Hindlimb muscle (tissue), 1 donor: ENCODE results near the gene AGPS. TPM values are rescaled to one million over a fixed set of nuclear protein-coding genes. Genes with fewer than 3 reads are reported as not detected.
"Not testable (repeated sequence)": the region's sequence is repeated elsewhere in the genome, so short reads cannot be mapped to it uniquely, and the experiment has no call there.

Experiments used
- DNase-seq: peaks from one replicate; pipeline ENCODE4 v3.0.0-alpha.2; 2013
- polyA plus RNA-seq: library from polyadenylated mRNA; unstranded; fragments of 120-200 nt; gene quantifications from one replicate; pipeline ENCODE4 v1.2.1, GENCODE V29; 2013; ENCODE audit not compliant: insufficient read length

Gene AGPS
- 27.5 TPM for polyA plus RNA-seq

DNA sequence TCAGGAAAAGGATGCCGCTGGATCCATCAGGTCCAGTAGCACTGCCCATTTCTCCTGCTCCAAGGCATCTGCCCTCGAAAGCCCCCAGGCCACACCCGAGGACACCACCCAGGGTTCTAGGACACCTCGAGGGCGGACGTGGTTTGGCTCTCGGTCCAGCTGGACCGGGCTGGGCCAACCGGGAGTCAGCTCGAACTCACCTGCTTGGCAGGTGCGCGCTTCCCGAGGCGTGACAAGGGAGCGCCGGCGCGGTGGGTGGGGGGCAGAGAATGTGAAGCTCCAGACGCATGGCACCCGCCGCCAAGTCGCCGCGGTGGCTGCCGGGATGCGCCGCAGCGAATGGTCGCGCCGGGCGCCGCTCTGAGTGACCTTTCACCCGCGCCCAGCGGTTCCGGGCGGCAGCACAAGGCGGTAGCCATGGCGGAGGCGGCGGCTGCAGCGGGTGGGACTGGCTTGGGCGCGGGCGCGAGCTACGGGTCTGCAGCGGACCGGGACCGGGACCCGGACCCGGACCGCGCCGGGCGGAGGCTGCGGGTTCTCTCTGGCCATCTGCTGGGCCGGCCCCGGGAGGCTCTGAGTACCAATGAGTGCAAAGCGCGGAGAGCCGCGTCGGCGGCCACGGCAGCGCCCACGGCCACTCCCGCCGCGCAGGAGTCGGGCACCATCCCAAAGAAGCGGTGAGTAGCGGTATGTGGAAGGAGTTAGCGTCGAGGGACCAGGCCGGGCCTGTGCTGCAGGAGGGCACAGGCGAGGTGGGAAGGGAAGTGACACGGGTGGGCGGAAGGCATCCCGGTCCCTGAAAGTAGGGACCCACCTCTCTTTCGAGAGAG lies at the start of gene AGPS:
Gene AGPS (plus strand): TSS at position 401 of the 830 bp plus-strand sequence. CDS start 17 bp downstream, at position 418.
- peak; percentile 71 for DNase-seq

DNA sequence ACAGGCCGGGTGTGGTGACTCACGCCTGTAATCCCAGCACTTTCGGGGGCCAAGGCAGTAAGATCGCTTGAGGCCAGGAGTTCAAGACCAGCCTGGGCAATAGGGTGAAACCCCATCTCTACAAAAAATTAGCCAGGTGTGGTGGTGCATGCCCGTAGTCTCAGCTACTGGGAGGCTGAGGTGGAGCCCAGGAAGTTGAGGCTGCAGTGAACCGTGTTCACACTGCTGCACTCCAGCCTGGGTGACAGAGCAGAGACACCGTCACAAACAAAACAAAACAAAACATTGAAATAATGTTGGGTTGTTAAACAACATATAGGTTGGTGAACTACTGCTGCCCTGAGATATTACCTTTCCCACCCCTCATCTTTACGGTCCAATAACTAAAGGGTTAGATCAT lies 48.8 kb upstream of the AGPS start:
- DNase-seq = no peak

DNA sequence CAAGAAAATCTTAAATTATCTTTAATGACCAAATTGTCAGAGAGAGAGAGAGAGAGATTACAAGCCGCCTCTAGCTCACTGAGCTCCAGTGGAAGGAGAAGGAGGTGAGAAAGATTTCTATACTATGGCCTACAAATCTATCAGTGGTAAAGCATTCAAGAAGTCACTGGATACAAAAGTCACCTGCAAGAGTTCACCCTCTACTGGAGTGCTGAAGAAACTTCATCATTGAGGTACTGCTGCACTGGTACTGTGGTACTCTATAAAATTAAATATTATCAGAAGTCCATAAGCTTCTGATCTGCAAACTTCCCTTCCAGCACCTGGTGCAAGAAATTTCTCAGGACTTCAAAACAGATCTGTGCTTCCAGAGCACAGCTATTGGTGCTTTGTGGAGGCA lies 48.3 kb upstream of the AGPS start:
- no peak for DNase-seq

DNA sequence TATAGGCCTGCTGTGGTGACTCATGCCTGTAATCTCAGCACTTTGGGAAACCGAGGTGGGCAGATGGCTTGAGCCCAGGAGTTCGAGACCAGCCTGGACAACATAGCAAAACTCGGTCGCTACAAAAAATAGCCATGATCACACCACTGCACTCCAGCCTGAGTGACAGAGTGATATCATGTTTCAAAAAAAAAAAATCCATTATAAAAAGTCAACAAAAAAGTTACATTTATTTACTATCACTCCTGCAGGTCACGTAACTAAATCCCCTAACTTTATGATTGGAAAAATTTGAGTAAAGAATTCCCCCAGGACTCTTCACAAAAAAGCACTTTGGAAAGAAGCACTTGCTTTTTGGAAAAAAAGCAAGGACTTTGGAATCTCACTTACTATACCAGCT lies 46.4 kb upstream of the AGPS start:
- no peak for DNase-seq

DNA sequence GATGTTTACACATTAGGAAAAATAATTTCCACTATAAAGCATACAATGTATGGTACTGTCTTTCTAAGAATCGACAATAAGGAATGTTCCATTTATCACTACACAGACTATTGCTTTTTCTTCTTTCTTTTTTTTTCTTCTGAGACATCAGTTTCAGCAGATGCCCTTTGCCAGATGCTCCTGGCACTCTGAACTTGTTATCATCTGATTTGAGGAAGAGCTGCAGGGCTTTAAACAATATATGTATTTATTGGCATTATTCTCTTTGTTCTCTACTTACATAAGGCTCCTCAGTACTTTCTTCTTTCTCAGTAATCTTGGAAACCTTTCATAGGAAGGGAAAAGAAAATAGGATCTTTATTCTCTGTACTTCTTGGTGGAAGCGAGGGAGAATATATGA lies 45.0 kb upstream of the AGPS start:
- no peak for DNase-seq

DNA sequence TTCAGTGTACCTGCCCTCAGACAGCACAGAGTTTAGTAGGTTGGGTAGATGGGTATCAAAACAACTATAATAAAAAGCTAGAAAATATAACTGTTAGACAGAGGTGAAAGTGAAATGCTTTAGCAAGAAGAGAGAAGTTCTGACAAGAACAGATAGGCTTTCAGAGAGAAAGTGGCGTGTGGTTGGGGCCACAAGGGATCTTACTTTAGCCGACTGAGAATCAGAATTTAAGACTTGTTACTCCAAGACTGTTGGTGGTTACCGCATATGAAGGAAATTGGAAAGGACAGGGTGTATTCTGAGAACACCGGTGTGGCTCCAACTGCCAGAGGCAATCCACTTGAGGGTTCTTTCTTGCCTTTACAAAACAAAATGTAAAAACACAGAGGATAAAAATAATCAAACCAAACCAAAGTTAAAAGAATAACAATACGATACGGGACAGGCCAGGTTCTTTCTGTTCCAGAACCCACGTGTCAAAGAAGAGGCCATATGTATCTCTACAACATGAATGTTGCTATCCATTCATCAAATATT lies 44.4 kb upstream of the AGPS start:
- no peak for DNase-seq

DNA sequence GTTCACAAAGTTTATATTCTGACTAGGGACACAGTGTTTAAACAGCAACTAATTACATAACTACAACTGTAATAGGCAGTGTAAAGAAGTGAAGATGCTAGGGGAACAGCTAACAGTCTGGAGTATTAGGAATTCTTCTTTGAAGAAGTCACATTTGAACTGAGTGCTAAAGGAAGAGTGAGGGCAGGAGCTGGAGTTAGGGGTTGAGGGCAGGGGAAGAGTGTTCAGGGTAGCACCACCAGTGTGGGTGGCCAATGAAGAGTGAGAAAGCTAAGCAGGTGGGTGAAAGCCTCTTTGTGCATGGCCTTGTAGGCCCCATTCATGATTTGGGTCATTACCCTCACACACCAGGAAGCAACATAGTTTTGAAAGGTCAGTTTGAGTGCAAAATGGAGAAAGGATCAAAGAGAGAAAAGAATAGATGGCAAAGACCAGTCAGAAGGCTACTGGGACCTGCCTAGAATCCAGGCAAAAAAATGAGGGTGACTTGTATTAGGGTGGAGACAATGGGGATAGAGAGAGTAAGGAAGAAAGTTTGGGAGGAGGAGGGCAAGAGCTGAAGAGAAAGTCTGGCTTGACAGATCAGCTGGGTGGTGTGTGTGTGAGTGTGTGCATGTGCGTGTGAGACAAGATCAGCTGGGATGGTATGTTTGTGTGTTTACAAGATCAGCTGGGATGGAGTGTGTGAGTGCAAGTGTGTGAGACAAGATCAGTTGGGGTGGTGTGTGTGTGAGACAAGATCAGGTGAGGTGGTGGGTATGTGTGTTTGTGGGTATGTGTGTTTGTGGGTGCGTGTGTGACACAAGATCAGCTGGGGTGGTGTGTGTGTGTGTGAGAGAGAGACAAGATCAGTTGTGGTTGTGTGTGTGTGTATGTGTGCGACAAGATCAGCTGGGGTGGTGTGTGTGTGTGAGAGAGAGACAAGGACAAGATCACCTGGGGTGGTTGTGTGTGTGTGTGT lies 43.6 kb upstream of the AGPS start:
- no peak for DNase-seq

DNA sequence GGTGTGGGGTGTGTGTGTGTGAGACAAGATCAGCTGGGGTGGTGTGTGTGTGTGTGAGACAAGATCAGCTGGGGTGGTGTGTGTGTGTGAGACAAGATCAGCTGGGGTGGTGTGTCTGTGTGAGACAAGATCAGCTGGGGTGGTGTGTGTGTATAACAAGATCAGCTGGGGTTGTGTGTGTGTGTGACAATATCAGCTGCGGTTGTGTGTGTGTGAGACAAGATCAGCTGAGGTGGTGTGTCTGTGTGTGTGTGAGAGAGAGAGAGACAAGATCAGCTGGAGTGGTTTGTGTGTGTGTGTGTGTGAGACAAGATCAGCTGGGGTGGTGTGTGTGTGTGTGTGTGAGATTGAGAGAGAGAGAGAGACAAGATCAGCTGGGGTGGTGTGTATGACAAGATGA lies 41.9 kb upstream of the AGPS start:
- not testable (repeated sequence) for DNase-seq

DNA sequence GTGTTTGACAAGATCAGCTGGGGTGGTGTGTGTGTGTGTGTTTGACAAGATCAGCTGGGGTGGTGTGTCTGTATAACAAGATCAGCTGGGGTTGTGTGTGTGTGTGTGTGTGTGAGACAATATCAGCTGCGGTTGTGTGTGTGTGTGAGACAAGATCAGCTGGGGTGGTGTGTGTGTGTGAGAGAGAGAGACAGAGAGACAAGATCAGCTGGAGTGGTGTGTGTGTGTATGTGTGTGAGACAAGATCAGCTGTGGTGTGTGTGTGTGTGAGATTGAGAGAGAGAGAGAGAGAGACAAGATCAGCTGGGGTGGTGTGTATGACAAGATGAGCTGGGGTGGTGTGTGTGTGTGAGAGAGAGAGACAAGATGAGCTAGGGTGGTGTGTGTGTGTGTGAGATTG lies 41.5 kb upstream of the AGPS start:
- DNase-seq = not testable (repeated sequence)

DNA sequence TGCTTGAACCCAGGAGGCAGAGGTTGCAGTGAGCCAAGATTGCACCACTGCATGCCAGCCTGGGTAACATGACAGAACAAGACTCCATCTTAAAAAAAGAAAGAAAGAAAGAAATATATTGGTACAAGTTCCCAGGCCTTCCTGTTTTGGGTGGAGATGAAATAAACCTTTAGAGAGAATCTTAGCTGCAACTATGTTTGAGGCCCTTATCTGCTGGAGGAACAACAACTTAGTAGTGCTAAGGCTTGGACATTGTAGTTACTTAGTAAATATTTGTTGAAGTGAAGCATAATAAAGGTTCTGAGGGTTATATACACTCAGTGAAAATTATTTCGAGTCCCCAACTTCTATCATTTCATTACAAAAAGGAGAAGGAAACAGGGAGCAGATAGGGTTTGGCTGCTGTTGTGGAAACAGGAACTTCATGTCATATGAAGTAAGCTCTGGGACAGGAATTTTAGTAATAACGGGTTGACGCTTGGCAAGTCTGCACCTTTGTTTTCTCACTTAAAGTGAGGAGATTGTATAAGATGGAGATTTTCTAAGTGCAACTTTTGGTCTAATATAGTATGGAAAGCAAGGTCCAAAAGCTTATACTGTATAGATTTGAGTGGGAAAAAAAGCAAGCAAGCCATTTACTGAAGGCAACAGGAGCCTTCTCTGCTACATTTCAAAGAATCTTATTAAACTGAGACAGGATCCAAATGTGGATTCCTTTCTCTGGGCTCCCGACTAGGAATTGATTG lies 40.0 kb upstream of the AGPS start:
- DNase-seq = peak; percentile 51

DNA sequence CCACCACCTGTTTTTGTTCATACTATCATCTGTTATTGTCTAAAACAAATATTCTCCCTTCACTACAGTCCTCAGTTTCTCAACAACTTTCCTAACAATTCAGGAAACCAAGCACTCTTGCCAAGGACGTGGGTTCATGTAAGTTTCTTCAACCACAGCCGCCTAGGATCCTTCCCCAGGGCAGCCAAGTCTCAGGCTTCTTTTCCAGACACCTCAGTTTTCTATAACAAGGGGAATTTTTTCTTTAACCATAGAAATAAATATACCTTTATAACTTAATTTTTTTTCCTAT lies 39.4 kb upstream of the AGPS start:
- DNase-seq = peak; percentile 42

DNA sequence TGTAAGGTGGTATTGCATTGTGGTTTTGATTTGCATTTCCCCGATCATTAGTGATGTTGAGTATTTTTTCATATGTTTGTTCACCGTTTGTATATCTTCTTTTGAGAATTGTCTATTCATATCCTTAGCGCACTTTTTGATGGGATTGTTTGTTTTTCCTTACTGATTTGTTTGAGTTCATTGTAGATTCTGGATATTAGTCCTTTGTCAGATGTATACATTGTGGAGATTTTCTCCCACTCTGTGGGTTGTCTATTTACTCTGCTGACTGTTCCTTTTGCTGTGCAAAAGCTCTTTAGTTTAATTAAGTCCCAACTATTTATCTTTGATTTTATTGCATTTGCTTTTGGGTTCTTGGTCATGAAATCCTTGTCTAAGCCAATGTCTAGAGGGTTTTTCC lies 38.0 kb upstream of the AGPS start:
- not testable (repeated sequence) for DNase-seq

DNA sequence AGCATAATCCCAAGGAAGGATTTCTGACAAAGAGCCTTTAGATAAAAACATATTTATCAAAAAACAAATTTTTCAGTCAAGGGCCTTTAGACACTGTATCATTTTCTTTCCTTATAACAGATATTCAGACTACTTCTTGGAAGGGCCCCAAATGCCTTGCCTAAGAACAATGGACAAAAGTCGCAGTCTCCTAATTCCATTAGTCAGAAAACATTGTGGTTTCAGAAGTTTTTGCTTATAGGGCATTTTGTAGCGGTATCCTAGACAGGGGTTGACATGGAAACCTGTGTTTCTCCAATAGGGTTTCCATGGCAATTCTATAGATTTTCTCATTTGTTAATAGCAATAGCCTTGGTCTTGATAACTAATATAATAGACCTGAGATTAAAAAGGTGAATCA lies 36.7 kb upstream of the AGPS start:
- DNase-seq = no peak

DNA sequence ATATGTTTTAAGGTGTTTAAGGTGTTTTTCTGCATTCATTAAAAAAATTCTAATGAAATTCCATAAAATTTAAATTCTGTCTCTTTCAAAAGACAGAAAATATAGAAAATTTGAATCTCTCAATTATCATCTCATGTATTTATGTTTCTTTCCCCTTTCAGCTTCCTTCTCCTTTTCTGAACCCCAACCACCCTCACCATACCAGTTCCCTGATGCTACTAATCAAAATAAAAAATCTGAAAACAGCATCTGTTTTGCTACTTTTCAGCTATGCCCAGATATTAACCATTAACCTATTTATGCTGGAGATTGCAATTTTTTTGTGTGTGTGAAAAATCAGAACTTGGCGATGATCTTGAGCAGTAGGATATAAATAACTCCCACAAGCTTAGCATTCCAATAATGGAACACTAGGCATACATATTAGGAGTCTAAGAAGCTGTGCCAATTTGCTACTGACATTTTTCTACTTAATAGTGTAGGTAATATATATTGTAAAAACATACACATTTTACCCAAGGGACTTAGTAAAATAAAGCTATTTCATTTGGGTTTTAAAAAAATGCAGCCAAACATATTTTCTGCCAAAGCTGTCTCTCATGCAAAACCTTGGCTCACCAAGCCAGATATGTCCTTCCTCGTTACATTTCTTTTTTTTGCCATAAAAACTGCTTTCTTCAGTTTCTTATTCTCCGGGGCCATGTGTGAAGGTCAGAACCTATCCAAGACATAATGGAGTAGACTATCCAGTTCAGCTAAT lies 32.6 kb upstream of the AGPS start:
- peak; percentile 21 for DNase-seq

DNA sequence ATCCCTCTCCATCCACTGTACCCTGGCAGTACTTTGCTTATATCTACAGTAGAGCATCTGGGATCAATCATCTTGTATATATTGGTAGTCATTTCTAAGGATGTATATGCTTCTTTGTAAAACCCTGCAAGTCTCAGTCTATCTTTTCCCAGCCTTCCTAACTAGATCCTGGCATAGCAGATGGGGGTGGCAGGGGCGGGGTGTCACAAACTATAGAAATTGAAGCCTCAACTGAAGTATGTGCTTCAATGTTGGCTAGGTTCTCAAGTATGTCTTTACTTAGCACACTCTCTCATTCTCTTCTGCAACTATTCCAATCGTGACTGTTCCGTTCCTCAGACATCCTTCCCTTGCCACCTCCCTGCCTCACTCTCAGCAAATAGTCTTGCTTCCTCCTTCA lies 30.1 kb upstream of the AGPS start:
- no peak for DNase-seq

DNA sequence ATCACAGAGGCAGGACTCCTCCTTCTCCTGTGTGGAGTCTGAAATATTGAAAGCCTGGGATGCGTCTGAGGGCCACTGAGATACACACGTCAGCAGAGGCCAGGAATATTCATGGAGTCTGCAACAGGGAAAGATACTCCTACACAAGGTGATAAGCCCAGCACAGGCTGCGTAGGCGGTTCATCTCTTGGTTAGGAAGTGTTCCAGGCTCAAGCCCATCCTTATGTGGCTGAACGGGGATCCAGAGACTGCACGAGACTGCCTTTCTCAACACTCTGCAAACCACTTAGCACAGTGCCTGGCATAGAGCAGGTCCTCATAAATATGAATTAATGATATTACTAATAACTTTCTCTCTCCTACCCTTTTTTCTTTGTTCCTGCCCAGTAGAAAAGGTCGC lies 29.2 kb upstream of the AGPS start:
- DNase-seq = no peak

DNA sequence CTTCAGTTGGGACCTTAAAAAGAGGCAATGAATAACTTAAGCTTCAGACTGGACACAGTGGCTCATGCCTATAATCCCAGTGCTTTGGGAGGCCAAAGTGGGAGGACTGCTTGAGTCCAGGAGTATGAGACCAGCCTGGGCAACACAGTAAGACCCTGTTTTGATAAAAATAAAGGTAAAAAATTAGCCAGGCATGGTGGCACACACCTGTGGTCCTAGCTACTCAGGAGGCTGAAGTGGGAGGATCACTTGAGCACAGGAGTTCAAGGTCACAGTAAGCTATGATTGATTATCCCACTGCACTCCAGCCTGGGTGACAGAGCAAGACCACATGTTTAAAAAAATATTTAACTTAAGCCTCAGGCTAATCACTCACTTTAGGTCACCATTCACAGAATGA lies 26.8 kb upstream of the AGPS start:
- not testable (repeated sequence) for DNase-seq

DNA sequence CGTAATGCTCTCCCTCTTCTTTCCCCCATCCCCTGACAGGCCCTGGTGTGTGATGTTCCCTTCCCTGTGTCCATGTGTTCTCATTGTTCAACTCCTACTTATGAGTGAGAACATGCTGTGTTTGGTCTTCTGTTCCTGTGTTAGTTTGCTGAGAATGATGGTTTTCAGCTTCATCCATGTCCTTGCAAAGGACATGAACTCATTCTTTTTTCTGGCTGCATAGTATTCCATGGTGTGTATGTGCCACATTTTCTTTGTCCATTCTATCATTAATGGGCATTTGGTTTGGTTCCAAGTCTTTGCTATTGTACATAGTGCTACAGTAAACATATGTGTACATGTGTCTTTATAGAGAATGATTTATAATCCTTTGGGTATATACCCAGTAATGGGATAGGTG lies 24.6 kb upstream of the AGPS start:
- not testable (repeated sequence) for DNase-seq

DNA sequence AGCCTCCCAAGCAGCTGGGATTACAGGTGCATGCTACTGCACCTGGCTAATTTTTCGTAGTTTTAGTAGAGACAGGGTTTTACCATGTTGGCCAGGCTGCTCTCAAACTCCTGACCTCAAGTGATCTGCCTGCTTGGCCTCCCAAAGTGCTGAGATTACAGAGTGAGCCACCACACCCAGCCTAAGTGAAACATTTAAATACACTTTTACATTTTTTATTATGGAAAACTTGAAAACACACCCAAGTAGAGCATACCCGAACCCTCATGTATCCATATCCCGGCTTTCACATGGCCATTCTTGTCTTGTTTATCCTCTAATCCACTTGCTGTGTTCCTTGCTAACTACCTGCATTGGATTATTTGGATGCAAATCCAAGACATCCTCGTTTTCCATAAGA lies 13.2 kb upstream of the AGPS start:
- DNase-seq = no peak

DNA sequence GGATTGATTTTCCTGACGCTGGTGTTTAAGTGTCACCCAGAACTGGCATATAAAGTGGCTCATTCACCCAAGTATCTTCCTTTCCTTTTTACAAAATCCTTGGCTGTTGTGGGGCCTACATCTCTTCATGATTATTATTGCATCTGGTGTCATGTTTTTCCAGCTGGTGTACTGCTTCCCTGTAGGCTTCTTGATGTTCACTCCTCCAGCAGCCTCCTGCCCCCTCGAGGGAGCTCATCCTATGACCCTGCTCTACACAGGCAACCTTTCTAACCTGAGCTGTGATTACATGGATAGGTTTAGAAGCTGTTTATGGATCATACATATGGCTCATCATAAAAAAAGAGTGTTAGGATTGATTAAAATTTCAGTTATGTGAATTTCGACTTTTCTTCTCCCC lies 12.4 kb upstream of the AGPS start:
- no peak for DNase-seq

DNA sequence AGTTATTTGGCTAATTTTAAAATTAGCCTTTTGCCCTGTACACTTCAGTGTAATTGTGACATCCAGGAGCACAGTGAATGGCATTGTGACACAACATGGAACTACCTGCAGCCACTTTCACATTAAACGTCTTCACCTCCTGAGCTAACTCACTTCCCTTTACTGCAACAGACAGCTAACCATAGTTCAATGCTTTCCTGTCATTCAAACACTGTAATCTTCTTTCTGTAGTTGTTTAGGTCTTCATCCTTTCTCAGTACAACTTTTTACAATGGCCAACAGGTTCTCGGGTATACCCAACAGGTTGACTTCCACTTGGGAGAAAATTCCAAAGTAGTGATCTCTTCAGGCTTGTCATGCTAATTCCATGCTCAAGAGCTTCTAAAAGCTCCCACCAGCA lies 8.6 kb upstream of the AGPS start:
- no peak for DNase-seq

DNA sequence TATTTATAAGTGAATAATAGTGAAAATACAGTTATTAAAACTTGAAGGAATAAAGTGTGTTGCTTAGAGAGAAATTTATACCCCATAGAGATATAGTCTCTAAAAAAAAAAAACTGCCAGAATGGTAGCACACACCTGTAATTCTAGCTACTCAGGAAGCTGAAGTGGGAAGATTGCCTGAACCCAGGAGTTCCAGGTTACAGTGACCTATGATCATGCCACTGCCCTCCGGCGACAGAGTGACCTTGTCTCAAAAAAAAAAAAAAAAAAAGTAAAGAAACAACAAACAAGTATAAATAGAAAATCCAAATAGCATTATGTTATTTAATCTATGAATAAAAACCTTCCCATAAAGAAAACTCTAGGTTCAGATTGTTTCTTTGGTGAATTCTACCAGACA lies 7.4 kb upstream of the AGPS start:
- no peak for DNase-seq
